Measurements from ENCODE around the gene FBL. TPM values are rescaled to one million over a fixed set of nuclear protein-coding genes. Genes with fewer than 3 reads are reported as not detected.

Gene FBL
- total and polyA plus RNA-seq, 2 of the 8 experiments (the other 6 are each of a cell fraction or from before 2014, with no cell fraction given), result 790 to 1,361 TPM

DNA sequence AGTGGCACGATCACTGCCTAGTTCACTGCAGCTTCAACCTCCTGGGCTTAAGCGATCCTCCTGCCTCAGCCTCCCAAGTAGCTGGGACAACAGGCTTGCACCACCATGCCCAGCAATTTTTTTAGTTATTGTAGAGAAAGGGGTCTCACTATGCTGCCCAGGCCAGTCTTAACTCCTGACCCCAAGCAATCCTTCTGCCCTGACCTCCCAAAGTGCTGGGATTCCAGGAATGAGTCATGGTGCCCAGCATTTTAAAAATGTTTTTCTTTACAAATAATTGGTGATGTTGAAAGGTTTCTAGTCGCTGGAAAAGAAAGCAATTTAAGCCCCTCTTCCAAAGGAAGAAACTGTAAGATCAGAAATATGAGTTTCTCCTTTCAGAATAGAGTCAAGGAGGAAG is 31.6 kb downstream of the FBL start (continued):
- TF ChIP-seq, protein P1, sequence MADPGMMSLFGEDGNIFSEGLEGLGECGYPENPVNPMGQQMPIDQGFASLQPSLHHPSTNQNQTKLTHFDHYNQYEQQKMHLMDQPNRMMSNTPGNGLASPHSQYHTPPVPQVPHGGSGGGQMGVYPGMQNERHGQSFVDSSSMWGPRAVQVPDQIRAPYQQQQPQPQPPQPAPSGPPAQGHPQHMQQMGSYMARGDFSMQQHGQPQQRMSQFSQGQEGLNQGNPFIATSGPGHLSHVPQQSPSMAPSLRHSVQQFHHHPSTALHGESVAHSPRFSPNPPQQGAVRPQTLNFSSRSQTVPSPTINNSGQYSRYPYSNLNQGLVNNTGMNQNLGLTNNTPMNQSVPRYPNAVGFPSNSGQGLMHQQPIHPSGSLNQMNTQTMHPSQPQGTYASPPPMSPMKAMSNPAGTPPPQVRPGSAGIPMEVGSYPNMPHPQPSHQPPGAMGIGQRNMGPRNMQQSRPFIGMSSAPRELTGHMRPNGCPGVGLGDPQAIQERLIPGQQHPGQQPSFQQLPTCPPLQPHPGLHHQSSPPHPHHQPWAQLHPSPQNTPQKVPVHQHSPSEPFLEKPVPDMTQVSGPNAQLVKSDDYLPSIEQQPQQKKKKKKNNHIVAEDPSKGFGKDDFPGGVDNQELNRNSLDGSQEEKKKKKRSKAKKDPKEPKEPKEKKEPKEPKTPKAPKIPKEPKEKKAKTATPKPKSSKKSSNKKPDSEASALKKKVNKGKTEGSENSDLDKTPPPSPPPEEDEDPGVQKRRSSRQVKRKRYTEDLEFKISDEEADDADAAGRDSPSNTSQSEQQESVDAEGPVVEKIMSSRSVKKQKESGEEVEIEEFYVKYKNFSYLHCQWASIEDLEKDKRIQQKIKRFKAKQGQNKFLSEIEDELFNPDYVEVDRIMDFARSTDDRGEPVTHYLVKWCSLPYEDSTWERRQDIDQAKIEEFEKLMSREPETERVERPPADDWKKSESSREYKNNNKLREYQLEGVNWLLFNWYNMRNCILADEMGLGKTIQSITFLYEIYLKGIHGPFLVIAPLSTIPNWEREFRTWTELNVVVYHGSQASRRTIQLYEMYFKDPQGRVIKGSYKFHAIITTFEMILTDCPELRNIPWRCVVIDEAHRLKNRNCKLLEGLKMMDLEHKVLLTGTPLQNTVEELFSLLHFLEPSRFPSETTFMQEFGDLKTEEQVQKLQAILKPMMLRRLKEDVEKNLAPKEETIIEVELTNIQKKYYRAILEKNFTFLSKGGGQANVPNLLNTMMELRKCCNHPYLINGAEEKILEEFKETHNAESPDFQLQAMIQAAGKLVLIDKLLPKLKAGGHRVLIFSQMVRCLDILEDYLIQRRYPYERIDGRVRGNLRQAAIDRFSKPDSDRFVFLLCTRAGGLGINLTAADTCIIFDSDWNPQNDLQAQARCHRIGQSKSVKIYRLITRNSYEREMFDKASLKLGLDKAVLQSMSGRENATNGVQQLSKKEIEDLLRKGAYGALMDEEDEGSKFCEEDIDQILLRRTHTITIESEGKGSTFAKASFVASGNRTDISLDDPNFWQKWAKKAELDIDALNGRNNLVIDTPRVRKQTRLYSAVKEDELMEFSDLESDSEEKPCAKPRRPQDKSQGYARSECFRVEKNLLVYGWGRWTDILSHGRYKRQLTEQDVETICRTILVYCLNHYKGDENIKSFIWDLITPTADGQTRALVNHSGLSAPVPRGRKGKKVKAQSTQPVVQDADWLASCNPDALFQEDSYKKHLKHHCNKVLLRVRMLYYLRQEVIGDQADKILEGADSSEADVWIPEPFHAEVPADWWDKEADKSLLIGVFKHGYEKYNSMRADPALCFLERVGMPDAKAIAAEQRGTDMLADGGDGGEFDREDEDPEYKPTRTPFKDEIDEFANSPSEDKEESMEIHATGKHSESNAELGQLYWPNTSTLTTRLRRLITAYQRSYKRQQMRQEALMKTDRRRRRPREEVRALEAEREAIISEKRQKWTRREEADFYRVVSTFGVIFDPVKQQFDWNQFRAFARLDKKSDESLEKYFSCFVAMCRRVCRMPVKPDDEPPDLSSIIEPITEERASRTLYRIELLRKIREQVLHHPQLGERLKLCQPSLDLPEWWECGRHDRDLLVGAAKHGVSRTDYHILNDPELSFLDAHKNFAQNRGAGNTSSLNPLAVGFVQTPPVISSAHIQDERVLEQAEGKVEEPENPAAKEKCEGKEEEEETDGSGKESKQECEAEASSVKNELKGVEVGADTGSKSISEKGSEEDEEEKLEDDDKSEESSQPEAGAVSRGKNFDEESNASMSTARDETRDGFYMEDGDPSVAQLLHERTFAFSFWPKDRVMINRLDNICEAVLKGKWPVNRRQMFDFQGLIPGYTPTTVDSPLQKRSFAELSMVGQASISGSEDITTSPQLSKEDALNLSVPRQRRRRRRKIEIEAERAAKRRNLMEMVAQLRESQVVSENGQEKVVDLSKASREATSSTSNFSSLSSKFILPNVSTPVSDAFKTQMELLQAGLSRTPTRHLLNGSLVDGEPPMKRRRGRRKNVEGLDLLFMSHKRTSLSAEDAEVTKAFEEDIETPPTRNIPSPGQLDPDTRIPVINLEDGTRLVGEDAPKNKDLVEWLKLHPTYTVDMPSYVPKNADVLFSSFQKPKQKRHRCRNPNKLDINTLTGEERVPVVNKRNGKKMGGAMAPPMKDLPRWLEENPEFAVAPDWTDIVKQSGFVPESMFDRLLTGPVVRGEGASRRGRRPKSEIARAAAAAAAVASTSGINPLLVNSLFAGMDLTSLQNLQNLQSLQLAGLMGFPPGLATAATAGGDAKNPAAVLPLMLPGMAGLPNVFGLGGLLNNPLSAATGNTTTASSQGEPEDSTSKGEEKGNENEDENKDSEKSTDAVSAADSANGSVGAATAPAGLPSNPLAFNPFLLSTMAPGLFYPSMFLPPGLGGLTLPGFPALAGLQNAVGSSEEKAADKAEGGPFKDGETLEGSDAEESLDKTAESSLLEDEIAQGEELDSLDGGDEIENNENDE (IDR thresholded peaks at IDR 0.05; ENCODE audit: insufficient replicate concordance, low read length), result no peak
- TF ChIP-seq CBX8 (IDR thresholded peaks at IDR 0.05; ENCODE audit: borderline replicate concordance, low read depth, low read length) (no peak), CREB1 (IDR thresholded peaks at IDR 0.05) (no peak), ZNF274 (IDR thresholded peaks at IDR 0.05; ENCODE audit: borderline replicate concordance, extremely low read depth, low read length) (no peak), USF2 (IDR thresholded peaks at IDR 0.05; ENCODE audit: low read length) (no peak), CEBPB (IDR thresholded peaks at IDR 0.05; ENCODE audit: low read depth, low read length) (no peak), RFX5 (IDR thresholded peaks at IDR 0.05; ENCODE audit: borderline replicate concordance, low read depth, low read length) (no peak), EP300 (IDR thresholded peaks at IDR 0.05; ENCODE audit: borderline replicate concordance in 1 of 2, low read depth in 2 of 2, low read length in 2 of 2) (no peak), CBX5 (IDR thresholded peaks at IDR 0.05; ENCODE audit: low read depth, low read length) (no peak), CHD2 (IDR thresholded peaks at IDR 0.05; ENCODE audit: low read length) (no peak), NRF1 (IDR thresholded peaks at IDR 0.05; ENCODE audit: low read depth, low read length) (no peak), TBP (IDR thresholded peaks at IDR 0.05; ENCODE audit: low read depth, low read length) (no peak)
